HG03442 (cell line): Measurements from ENCODE around the gene LRBA.
"Not testable (repeated sequence)": the region's sequence is repeated elsewhere in the genome, so short reads cannot be mapped to it uniquely, and the experiment has no call there.

Source experiments
- ATAC-seq: cut with Tn5 transposase; IDR thresholded peaks from one replicate; pipeline ENCODE4 v1.9.1; 2021; ENCODE audit warnings: mild to moderate bottlenecking, moderate library complexity; ENCODE audit not compliant: unreplicated experiment

Gene LRBA

DNA sequence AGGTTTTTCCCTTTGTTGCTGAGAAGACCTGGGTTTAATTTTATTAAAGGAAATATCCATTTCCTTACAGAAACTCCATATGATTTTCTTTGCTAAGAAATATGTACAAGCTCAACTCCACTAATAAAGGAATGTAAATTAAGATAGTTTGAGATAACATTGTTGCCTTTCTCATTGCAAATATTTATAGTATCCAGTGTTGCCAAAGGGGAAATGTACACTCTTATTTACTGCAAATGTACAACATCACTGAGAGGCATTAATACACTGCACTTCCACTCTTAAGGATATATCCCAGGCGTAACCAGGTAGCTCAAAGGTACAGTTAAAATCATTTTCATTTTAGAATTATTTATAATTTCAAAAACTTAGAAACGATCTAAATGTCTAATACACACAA is 7.5 kb upstream of the LRBA start:
- ATAC-seq = no peak

DNA sequence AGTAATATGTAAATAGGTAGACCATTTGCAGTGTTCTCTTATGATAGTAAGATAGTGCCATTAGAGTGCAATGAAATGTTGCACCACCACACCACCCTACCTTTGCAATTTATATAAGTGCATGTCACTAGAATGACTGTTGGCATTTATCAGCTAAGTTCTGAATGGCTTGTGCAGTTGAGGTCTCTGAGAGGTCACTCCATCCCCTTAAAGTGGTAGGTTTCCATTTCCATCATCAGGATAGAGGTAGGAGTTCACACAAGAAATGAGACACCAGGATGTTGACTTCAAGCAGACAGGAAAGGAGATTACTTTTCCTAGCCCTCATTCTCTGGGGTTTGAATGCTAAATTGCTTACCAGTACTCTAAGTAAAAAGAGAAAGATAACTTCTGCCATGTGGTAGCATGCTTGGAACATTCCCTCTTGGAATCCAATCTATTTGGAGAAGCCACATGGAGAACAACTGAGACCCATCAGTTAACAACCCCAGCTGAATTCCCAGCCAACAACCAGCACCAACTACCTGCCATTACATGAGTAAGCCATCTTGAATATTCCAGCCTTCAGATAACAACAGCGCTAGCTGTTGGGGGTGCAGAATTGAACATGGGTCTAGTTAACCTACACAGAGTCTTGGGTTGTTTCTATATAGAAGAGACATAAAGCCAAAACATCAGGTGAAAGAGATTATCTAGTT is 6.7 kb upstream of the LRBA start:
- ATAC-seq = no peak

DNA sequence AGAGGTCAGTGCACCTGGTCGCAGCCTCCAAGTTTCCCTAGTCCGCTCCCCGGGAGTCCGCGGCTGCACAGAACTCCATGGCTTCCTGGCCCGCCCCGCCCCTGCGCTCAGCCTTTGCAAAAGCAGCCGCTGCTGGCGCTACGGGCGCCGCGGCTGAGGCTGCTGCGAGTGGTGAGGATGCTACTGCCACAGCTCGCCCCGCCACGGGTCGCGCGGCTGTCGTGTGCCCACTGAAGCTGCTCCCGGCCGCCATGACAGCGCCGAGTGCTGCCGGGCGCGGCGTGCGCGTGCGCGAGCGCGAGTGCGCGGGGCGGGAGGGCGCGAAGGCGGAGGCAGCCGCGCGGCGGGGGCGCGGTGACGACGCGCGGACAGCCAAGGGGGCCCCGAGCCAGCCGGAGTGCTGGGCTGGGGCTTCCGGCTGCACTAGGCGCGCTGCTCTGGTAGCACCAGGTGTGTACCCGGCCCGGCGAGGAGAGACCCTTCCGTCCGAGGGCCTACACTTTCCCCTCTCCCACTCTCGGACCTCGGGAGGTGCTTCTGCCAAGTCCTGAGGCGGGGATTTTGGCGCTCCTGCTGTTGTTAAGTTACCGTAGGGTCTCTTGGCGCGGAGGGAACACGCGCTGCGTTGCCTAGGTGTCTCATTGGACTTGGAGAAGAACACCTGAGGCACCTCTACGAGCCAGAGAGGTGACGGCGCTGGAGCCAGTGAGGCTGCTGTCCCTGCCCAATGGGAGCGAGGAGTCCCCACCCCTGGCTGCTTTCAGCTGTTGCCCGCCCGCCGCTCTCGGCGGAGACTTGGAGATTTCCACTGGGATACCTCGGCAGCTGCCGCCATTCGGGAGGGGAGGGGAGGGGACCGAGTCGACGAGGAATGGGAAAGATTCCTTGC is 619 bp upstream of the LRBA start:
- peak; percentile 75 for ATAC-seq

- ATAC-seq = no peak
Measured at GRCh38 chr4:151013944-151014343, 1.1 kb downstream of the LRBA start.

DNA sequence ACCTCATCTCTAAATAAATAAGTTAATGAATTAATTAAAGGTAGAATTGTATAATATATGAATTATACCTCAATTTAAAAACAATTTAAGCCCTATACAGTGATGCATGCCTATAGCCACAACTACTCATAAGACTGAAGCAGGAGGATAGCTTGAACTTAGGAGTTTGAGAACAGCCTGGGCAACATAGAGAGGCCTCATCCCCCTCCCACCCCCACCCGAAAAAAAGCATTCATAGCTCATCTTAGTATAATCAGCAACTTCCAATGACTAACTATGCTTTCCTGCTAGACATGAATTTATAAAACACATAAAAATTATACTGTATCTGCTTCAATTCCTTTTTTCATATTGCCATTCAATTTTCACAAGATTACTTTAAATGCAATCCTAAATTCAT is 1.6 kb downstream of the LRBA start:
- no peak for ATAC-seq

- no peak for ATAC-seq
Measured at GRCh38 chr4:151012820-151013219, 2.3 kb downstream of the LRBA start.

DNA sequence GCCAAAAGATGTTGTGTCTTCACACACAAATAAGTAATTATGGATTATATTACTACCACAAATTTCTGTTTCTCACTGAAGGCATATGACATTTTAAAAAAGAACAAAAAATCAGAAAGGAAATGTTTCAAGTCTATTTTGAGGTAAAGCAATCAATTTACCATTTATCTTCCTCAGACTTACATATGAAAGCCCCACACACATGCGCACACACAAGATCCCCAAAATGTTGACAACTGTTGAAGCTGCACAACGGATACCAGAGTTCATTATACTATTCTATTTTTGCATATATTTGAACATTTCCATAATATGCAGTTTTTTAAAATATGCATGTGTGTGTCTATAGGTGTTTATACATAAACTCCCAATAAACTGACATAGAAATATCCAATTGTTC is 2.7 kb downstream of the LRBA start:
- no peak for ATAC-seq

- no peak for ATAC-seq
Measured at GRCh38 chr4:151004222-151004621, 10.9 kb downstream of the LRBA start.

DNA sequence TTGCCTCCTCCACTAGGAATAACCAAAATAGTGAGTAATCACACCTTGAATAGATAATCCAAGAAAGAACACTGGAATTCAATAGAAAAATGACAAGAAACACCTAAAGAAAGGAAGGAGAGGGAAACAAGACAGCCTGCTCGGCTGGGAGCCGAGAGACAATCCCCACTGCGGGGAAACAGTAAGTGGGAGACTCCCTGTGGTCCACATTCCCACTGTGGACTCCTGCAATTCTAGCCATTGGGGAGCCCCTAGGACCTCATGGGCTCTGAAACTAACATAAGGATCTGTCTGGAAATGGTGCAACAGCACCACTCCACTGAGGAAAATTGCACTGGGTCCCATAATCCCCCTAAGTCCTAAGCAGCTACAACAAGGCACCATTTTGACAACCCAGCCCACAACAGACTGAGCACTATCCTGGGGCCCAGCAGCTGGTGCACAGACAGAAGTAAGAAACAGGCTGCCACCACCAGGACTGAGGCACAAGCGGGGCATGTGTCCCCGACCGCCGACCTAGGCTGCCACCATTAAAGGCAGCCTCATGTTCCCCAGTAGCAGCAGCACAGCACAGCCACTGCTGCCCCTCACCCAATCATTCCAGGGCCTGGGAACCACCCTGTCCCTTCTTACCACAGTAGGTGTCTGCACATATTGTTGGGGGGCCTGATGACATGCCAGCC is 14.2 kb downstream of the LRBA start:
- ATAC-seq = no peak

DNA sequence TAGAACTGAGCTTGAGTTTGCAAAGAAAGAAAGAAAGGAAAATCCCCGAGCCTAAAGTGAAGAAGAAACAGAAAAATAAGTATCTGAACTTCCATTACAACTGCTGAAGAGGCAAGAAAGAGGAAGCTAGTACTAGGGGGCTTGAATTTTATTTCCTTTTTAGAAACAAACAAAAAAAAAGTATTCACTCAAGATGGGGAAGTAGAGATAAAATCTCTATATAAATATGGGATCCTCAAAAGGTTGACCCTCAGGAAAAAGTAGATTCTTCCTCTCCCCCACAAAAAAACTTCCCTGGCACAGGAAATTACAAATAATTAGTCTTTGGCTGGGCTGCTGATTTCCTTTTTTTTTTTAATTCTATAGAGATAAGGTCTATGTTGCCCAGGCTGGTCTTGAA is 16.0 kb downstream of the LRBA start:
- no peak for ATAC-seq

GRCh38 chr4:150997141-150997540 is 17.9 kb downstream of the LRBA start:
- no peak for ATAC-seq

GRCh38 chr4:150994721-150995120 is 20.4 kb downstream of the LRBA start:
- no peak for ATAC-seq

DNA sequence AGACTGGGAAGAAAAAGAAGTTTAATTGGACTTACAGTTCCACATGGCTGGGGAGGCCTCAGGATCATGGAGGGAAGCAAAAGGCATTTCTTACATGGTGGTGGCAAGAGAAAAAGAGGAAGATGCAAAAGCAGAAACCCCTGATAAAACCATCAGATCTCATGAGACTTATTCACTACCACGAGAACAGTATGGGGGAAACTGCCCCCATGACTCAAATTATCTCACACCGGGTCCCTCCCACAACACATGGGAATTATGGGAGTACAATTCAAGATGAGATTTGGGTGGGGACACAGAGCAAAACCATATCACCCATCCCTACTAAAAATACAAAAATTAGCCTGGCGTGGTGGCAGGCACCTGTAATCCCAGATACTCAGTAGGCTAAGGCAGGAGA is 21.5 kb downstream of the LRBA start:
- not testable (repeated sequence) for ATAC-seq

GRCh38 chr4:150990993-150991392 is 24.1 kb downstream of the LRBA start:
- ATAC-seq = no peak

GRCh38 chr4:150990250-150990649 is 24.8 kb downstream of the LRBA start:
- ATAC-seq = no peak

DNA sequence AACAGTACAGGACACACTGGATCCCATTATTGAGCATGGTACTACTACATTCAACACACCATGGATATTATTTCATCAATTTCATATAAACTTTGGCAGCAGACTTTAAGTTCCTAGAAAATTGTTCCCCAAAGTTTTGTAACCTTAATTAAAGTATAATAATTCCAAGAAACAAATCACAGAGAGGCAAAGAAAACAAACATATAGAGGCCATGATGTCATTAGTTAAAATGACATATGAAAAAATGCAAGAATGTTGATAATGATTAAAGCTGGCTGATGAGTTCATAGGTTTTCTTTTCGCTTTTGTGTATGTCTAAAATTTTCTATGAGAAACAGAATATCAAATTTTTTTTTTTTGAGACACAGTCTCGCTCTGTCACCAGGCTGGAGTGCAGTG is 26.8 kb downstream of the LRBA start:
- no peak for ATAC-seq

DNA sequence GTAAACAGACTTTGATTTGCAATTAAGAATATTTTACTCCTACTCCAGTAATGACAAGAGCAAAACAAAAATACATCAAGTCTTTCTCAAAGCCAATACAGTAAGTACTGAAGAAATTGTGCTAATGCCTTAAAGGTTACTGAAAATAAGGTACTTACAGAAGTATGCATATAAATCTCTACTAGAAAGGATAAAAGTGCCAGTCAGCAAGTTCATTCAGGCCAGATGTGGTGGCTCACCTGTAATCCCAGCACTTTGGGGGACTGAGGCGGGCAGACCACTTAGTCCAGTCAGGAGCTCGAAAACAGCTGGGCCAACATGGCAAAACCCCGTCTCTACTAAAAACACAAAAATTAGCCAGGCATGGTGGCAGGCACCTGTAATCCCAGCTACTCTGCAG is 27.9 kb downstream of the LRBA start:
- ATAC-seq = no peak

GRCh38 chr4:150986085-150986484 is 29.0 kb downstream of the LRBA start:
- ATAC-seq = peak; percentile 81

- no peak for ATAC-seq
Measured at GRCh38 chr4:150983851-150984250, 31.2 kb downstream of the LRBA start.

GRCh38 chr4:150982557-150983233 is 32.4 kb downstream of the LRBA start:
- ATAC-seq = no peak
